Natural killer cell (primary cell): ENCODE data around the gene SPAG16. TPM values are rescaled to one million over a fixed set of nuclear protein-coding genes. Genes with fewer than 3 reads are reported as not detected.

Experiments used
- ATAC-seq, 3 donors: fragments of 150-1000 bp in 2 of 3; fragments of 200-7000 bp in 1 of 3; cut with Tn5 transposase; 1 replicate in 1 of 3; 2 replicates in 2 of 3; pipeline ENCODE4 v1.10.0; 2021; ENCODE audit warnings: mild to moderate bottlenecking in 2 of 3, moderate library complexity in 2 of 3
- DNase-seq, 2 donors: peaks; one replicate each; pipeline versions ENCODE4 v3.0.0 to v3.0.0-alpha.2; 2013 to 2021; ENCODE audit warnings: mixed read lengths in 1 of 2
- H3K27ac ChIP-seq: one replicate; pipeline ENCODE4 v1.5.1; 2013; ENCODE audit warnings: mild to moderate bottlenecking, low read length
- H3K27me3 ChIP-seq: one replicate; pipeline ENCODE4 v1.6.1; 2013; ENCODE audit warnings: low read length; ENCODE audit not compliant: control insufficient read depth, insufficient read depth
- H3K36me3 ChIP-seq: one replicate; pipeline ENCODE4 v1.6.1; 2013; ENCODE audit warnings: low read length; ENCODE audit not compliant: control insufficient read depth, insufficient read depth
- H3K4me1 ChIP-seq: one replicate; pipeline ENCODE4 v1.6.1; 2013; ENCODE audit warnings: low read length; ENCODE audit not compliant: control insufficient read depth, insufficient read depth
- H3K4me3 ChIP-seq: one replicate; pipeline ENCODE4 v1.5.1; 2013; ENCODE audit warnings: low read length
- H3K9me3 ChIP-seq: one replicate; pipeline ENCODE4 v1.6.1; 2013; ENCODE audit warnings: low read length; ENCODE audit not compliant: control insufficient read depth, insufficient read depth
- H3K27ac Mint-ChIP-seq, 2 donors: one replicate each; pipeline ENCODE4 v1.8.0; 2022; ENCODE audit warnings: mild to moderate bottlenecking in 2 of 2, mixed read lengths in 2 of 2, moderate library complexity in 1 of 2
- H3K27me3 Mint-ChIP-seq, 2 donors: one replicate each; pipeline ENCODE4 v1.8.0; 2022; ENCODE audit warnings: low read depth in 2 of 2, mixed read lengths in 2 of 2
- H3K36me3 Mint-ChIP-seq: one replicate; pipeline ENCODE4 v1.8.0; 2022; ENCODE audit warnings: mixed read lengths
- H3K4me1 Mint-ChIP-seq, 2 donors: one replicate each; pipeline ENCODE4 v1.8.0; 2022; ENCODE audit warnings: mixed read lengths in 2 of 2
- H3K4me3 Mint-ChIP-seq: one replicate; pipeline ENCODE4 v1.8.0; 2022; ENCODE audit warnings: mild to moderate bottlenecking, moderate library complexity, mixed read lengths
- H3K9me3 Mint-ChIP-seq, 2 donors: one replicate each; pipeline ENCODE4 v1.8.0; 2022; ENCODE audit warnings: mixed read lengths in 2 of 2
- WGBS: methylation state at CpG from one replicate; pipeline ENCODE4 v1.1.7; 2013; ENCODE audit warnings: missing lambda C conversion rate; ENCODE audit not compliant: insufficient coverage; 5-methylcytosine and 5-hydroxymethylcytosine counted together
- intact Hi-C: fragments of 100-400 bp; cut with micrococcal nuclease; formaldehyde crosslinking; loops from one replicate; pipeline ENCODE4 v1.14.2; 2022
- total RNA-seq, 4 donors: library from RNA; stranded (reverse); fragments of 120-200 nt in 1 of 4; gene quantifications; one replicate each; pipeline versions ENCODE4 v1.2.3 to v1.2.4, GENCODE V29; 2013 to 2022
- TF ChIP-seq, protein P1 (sequence below): fragments of 200-600 bp; IDR thresholded peaks from one replicate; pipeline ENCODE4 v1.8.0; 2022; ENCODE audit warnings: antibody characterized with exemption

Gene SPAG16
- total RNA-seq, 3 donors from 2014 or later (not counting 1 experiment from before 2014, with no cell fraction given), result 3.5 to 5.8 (median 4.0) TPM

GRCh38 chr2:213806125-213806726 is 522.0 kb downstream of the SPAG16 start:
- intact Hi-C loops, result no loop called here
- Histone ChIP-seq H3K36me3 (no peaks in the 10 kb centered on the region), H3K27me3 (no peaks in the 10 kb centered on the region), H3K27ac (no peak overlapping the region), H3K4me3 (no peak overlapping the region), H3K9me3 (no peaks in the 10 kb centered on the region), H3K4me1 (no peaks in the 10 kb centered on the region)
- ATAC-seq (no peak), DNase-seq (peak in 1 of 2 donors; percentile 2)
- no peaks in the 10 kb centered on the region for H3K36me3 Mint-ChIP-seq
- H3K4me1 Mint-ChIP-seq, result no peaks in the 10 kb centered on the region
- H3K27ac Mint-ChIP-seq, result no peak overlapping the region
- TF ChIP-seq, protein P1, sequence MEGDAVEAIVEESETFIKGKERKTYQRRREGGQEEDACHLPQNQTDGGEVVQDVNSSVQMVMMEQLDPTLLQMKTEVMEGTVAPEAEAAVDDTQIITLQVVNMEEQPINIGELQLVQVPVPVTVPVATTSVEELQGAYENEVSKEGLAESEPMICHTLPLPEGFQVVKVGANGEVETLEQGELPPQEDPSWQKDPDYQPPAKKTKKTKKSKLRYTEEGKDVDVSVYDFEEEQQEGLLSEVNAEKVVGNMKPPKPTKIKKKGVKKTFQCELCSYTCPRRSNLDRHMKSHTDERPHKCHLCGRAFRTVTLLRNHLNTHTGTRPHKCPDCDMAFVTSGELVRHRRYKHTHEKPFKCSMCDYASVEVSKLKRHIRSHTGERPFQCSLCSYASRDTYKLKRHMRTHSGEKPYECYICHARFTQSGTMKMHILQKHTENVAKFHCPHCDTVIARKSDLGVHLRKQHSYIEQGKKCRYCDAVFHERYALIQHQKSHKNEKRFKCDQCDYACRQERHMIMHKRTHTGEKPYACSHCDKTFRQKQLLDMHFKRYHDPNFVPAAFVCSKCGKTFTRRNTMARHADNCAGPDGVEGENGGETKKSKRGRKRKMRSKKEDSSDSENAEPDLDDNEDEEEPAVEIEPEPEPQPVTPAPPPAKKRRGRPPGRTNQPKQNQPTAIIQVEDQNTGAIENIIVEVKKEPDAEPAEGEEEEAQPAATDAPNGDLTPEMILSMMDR, result no peak
- H3K4me3 Mint-ChIP-seq, result no peak overlapping the region
- H3K27me3 Mint-ChIP-seq, result no peaks in the 10 kb centered on the region
- H3K9me3 Mint-ChIP-seq, result peaks cover 0 to 2% of the 10 kb centered on the region in 2 donors
- no CpG with 5 or more reads among the region's 1 CpG for WGBS

GRCh38 chr2:213816583-213816982 is 532.3 kb downstream of the SPAG16 start:
- Histone ChIP-seq H3K9me3 (no peaks in the 10 kb centered on the region), H3K4me1 (no peaks in the 10 kb centered on the region), H3K27me3 (no peaks in the 10 kb centered on the region), H3K27ac (no peak overlapping the region), H3K4me3 (no peak overlapping the region), H3K36me3 (no peaks in the 10 kb centered on the region)
- H3K4me1 Mint-ChIP-seq, result no peaks in the 10 kb centered on the region
- H3K36me3 Mint-ChIP-seq, result no peaks in the 10 kb centered on the region
- intact Hi-C loops, result no loop called here
- DNase-seq (no peak), ATAC-seq (no peak)
- TF ChIP-seq, protein P1, result no peak
- no peaks in the 10 kb centered on the region for H3K27me3 Mint-ChIP-seq
- H3K4me3 Mint-ChIP-seq, result no peak overlapping the region
- H3K9me3 Mint-ChIP-seq, result peaks cover 4 to 5% of the 10 kb centered on the region in 2 donors
- no peak overlapping the region for H3K27ac Mint-ChIP-seq

DNA sequence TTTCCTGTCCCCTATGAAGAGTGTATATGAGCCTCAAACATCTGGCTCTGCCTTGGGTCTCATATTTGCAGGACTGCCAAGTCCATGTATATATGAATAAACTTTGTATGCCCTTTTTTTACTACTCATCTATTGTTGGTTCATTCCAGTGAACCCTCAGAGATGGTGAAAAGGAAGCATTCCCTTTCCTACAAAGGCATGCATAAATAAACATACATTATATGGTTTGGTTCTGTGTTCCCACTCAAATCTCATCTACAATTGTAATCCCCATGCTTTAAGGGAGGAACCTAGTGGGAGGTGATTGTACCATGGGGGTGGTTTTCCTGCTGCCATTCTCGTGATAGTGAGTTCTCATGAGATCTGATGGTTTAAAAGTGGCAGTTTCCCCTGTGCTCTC is 534.2 kb downstream of the SPAG16 start:
- H3K27ac ChIP-seq, result no peak overlapping the region
- Mint-ChIP-seq H3K27ac (no peak overlapping the region), H3K36me3 (no peaks in the 10 kb centered on the region), H3K4me3 (no peak overlapping the region), H3K9me3 (peaks cover 6 to 9% of the 10 kb centered on the region in 2 donors), H3K4me1 (no peaks in the 10 kb centered on the region), H3K27me3 (no peaks in the 10 kb centered on the region)
- H3K4me3 ChIP-seq, result no peak overlapping the region
- ATAC-seq, result no peak
- H3K36me3 ChIP-seq, result no peaks in the 10 kb centered on the region
- TF ChIP-seq, protein P1, result no peak
- DNase-seq, result no peak
- no peaks in the 10 kb centered on the region for H3K4me1 ChIP-seq
- H3K9me3 ChIP-seq, result no peaks in the 10 kb centered on the region
- WGBS, result 14% methylated on average over 1 of the region's 1 CpG
- H3K27me3 ChIP-seq, result no peaks in the 10 kb centered on the region
- intact Hi-C loops, result no loop called here

DNA sequence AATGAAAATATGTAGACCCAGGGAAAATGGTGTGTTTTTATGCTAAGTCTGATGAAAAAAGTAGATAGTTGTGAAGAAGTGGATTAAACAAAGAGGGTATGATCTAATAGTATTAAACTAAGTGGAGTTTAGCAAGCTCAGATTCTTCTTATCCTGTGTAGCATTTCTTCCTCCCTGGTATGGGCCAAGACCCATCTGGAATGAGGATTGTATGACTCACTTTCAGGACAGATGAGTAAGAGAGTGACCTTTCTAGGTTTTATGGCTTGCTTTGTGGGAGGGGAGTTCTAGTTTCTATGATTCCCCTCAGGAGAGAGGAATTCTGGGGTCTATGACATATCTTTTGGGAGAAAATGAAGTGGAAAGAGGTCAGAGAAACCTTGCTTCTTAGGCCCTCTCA is 550.1 kb downstream of the SPAG16 start:
- ATAC-seq, result no peak
- DNase-seq, result no peak
- no peaks in the 10 kb centered on the region for H3K4me1 ChIP-seq
- Mint-ChIP-seq H3K27me3 (no peaks in the 10 kb centered on the region), H3K27ac (no peak overlapping the region), H3K4me3 (no peak overlapping the region), H3K9me3 (peaks cover 9 to 11% of the 10 kb centered on the region in 2 donors), H3K36me3 (no peaks in the 10 kb centered on the region), H3K4me1 (no peaks in the 10 kb centered on the region)
- no peak overlapping the region for H3K27ac ChIP-seq
- H3K9me3 ChIP-seq, result no peaks in the 10 kb centered on the region
- no peaks in the 10 kb centered on the region for H3K27me3 ChIP-seq
- no peak overlapping the region for H3K4me3 ChIP-seq
- no peaks in the 10 kb centered on the region for H3K36me3 ChIP-seq
- intact Hi-C loops, result no loop called here
- TF ChIP-seq, protein P1, result no peak
